AG04449 (cell line): ENCODE data around the gene F2R.

ENCODE experiments used
- CTCF ChIA-PET: fragments of 350-600 bp; formaldehyde crosslinking; extraction: SDS; loops from one replicate; lab custom pipeline; 2021; ENCODE audit warnings: antibody characterized with exemption; lab: Yijun Ruan, JAX
- POLR2A ChIA-PET: fragments of 400-600, 350-600 bp; formaldehyde crosslinking; extraction: SDS; loops from one replicate; lab custom pipeline; 2020; ENCODE audit warnings: antibody characterized with exemption, inconsistent platforms; lab: Yijun Ruan, JAX
- DNase-seq: peaks from one replicate; pipeline ENCODE4 v3.0.0-alpha.2; 2010; ENCODE audit warnings: low read depth, low spot score
- H3K4me3 ChIP-seq: 2 replicates; pipeline ENCODE4 v1.5.1; 2011; ENCODE audit warnings: low read depth, mild to moderate bottlenecking, control low read depth, low read length
- TF ChIP-seq, protein P1 (sequence below): IDR thresholded peaks from one replicate; pipeline ENCODE4 v1.5.1; 2011; ENCODE audit warnings: mild to moderate bottlenecking, moderate library complexity, low read length, control low read depth, inconsistent platforms; ENCODE audit not compliant: insufficient read depth; ENCODE audit errors: missing control alignments

F2R gene

DNA sequence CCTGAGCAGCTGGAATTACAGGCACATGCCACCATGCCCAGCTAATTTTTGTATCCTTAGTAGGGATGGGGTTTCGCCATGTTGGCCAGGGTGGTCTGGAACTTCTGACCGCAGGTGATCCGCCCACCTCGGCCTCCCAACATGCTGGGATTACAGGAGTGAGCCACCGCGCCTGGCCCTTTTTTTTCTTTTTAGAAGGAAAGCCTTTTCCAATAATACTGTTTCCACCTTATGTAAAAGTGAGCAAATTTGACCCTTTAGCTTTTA is 23.7 kb upstream of the F2R start:
- TF ChIP-seq, protein P1, sequence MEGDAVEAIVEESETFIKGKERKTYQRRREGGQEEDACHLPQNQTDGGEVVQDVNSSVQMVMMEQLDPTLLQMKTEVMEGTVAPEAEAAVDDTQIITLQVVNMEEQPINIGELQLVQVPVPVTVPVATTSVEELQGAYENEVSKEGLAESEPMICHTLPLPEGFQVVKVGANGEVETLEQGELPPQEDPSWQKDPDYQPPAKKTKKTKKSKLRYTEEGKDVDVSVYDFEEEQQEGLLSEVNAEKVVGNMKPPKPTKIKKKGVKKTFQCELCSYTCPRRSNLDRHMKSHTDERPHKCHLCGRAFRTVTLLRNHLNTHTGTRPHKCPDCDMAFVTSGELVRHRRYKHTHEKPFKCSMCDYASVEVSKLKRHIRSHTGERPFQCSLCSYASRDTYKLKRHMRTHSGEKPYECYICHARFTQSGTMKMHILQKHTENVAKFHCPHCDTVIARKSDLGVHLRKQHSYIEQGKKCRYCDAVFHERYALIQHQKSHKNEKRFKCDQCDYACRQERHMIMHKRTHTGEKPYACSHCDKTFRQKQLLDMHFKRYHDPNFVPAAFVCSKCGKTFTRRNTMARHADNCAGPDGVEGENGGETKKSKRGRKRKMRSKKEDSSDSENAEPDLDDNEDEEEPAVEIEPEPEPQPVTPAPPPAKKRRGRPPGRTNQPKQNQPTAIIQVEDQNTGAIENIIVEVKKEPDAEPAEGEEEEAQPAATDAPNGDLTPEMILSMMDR = no peak
- no peak for DNase-seq
- no peak overlapping the region for H3K4me3 ChIP-seq
- POLR2A ChIA-PET = no interaction called here
- CTCF ChIA-PET = interaction anchor here (0.9 to 2.3 kb wide), 5 partner anchors 13 to 91 kb away, joined by 3 to 11 read pairs (median 4); no protein-coding TSS in a partner anchor

GRCh38 chr5:76692651-76693050 is 23.3 kb upstream of the F2R start:
- DNase-seq = no peak
- TF ChIP-seq, protein P1 = no peak
- ChIA-PET POLR2A (no interaction called here), CTCF (interaction anchor here (0.9 to 2.3 kb wide), 5 partner anchors 12 to 91 kb away, joined by 3 to 11 read pairs (median 4); no protein-coding TSS in a partner anchor)
- no peak overlapping the region for H3K4me3 ChIP-seq

DNA sequence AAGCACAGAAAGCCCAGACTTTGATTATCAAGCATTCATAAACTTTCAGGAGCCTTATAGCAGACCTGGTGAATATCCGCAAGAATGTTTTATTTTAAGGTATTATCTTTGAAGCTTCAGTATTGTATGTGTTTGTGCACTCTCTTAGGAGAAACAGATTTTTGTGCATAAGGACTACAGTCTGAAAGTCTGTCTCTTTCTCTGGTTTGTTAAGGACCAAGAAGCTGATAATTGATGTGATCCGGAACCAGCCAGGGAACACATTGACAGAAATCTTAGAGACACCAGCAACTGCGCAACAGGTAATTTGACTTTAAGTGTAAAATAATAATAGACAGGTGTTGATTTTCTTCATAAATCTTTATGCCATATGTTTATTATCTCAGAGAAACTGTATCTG is 22.8 kb upstream of the F2R start:
- TF ChIP-seq, protein P1 = no peak
- ChIA-PET CTCF (interaction anchor here (0.9 to 2.3 kb wide), 4 partner anchors 12 to 81 kb away, joined by 3 to 11 read pairs (median 6); no protein-coding TSS in a partner anchor), POLR2A (no interaction called here)
- H3K4me3 ChIP-seq = no peak overlapping the region
- no peak for DNase-seq

- TF ChIP-seq, protein P1 = no peak
- CTCF ChIA-PET = interaction anchor here (2.3 kb wide), 1 partner anchor 80 kb away, joined by 11 read pairs; no protein-coding TSS in a partner anchor
- no peak for DNase-seq
- POLR2A ChIA-PET = no interaction called here
- H3K4me3 ChIP-seq = no peak overlapping the region
These were observed 21.6 kb upstream of the F2R start for GRCh38 chr5:76694317-76694716.

- no peak overlapping the region for H3K4me3 ChIP-seq
- CTCF ChIA-PET = interaction anchor here (1.0 kb wide), 1 partner anchor 21 kb away, joined by 3 read pairs; no protein-coding TSS in a partner anchor
- no peak for DNase-seq
- TF ChIP-seq, protein P1 = no peak
- POLR2A ChIA-PET = no interaction called here
These were observed 20.6 kb upstream of the F2R start for GRCh38 chr5:76695346-76695745.

- TF ChIP-seq, protein P1 = no peak
- POLR2A ChIA-PET = no interaction called here
- no peak for DNase-seq
- CTCF ChIA-PET = interaction anchor here (1.6 kb wide), 1 partner anchor 14 kb away, joined by 3 read pairs; no protein-coding TSS in a partner anchor
- no peak overlapping the region for H3K4me3 ChIP-seq
These were observed 19.7 kb upstream of the F2R start for GRCh38 chr5:76696251-76696650.
